ENCODE results near the gene PLK5. TPM values are rescaled to one million over a fixed set of nuclear protein-coding genes. Genes with fewer than 3 reads are reported as not detected.

Gene PLK5
- total RNA-seq, 1 experiment from 2014 or later: 0.57 TPM

GRCh38 chr19:1474765-1475351 lies 49.0 kb upstream of the PLK5 start:
- no peaks in the 10 kb centered on the region for H3K79me2 ChIP-seq (ENCODE audit: insufficient read depth, low read length)
- H2AK5ac ChIP-seq (ENCODE audit: insufficient read length, low read length): no peak overlapping the region
- H3K4ac ChIP-seq (ENCODE audit: low read depth, low read length): no peak overlapping the region
- H3K23ac ChIP-seq (ENCODE audit: insufficient read length, low read depth, low read length): no peak overlapping the region
- no peak overlapping the region for H2BK15ac ChIP-seq (ENCODE audit: low read depth, low read length)
- no peak for DNase-seq
- no peak overlapping the region for H2BK12ac ChIP-seq (ENCODE audit: insufficient read length, low read depth, low read length)
- H3K4me1 ChIP-seq (ENCODE audit: insufficient read depth, low read length): no peaks in the 10 kb centered on the region
- H3K36me3 Mint-ChIP-seq (ENCODE audit: insufficient read depth in 1 of 3, low read depth in 3 of 3): peaks cover 5 to 13% (median 11%) of the 10 kb centered on the region in 3 experiments; a peak in 6 of 7 replicates
- H4K91ac ChIP-seq (ENCODE audit: insufficient read length, low read depth, low read length): no peak overlapping the region
- H3K4me2 ChIP-seq (ENCODE audit: insufficient read depth, insufficient read length, low read length): no peak overlapping the region
- no peaks in the 10 kb centered on the region for H3K79me1 ChIP-seq (ENCODE audit: insufficient read depth, low read depth, low read length, poor library complexity, severe bottlenecking)
- no CpG with 5 or more reads among the region's 26 CpGs for WGBS (ENCODE audit: extremely low coverage, insufficient read length, low lambda C conversion rate)
- H3K27me3 ChIP-seq (ENCODE audit: insufficient read depth, low read length): peaks cover 11% of the 10 kb centered on the region; the same call in 1 of the 2 replicates
- H3K27ac Mint-ChIP-seq: no peak overlapping the region
- no peak for TF ChIP-seq CTCF (conservative IDR thresholded peaks at IDR 0.05)
- H3K27me3 Mint-ChIP-seq (ENCODE audit: low read depth): peaks cover 36% of the 10 kb centered on the region
- H3K4me1 Mint-ChIP-seq: peaks cover 2 to 18% of the 10 kb centered on the region in 2 experiments; a peak in 3 of 4 replicates
- peaks cover 3% of the 10 kb centered on the region for H4K20me1 ChIP-seq (ENCODE audit: control insufficient read depth, insufficient read depth, insufficient read length)
- no peak overlapping the region for H2AFZ ChIP-seq (ENCODE audit: low read length)
- H3K9me3 ChIP-seq (ENCODE audit: control insufficient read depth, low read depth, low read length): no peaks in the 10 kb centered on the region
- H3K27ac ChIP-seq (ENCODE audit: insufficient read length, low read depth, low read length): no peak overlapping the region
- no peak overlapping the region for H3K14ac ChIP-seq (ENCODE audit: insufficient read depth, low read length)
- no peak overlapping the region for H2BK20ac ChIP-seq (ENCODE audit: low read depth, low read length, poor library complexity, severe bottlenecking)
- no peak overlapping the region for H3K56ac ChIP-seq (ENCODE audit: insufficient read length, low read depth, low read length)
- H3K4me3 Mint-ChIP-seq: no peak overlapping the region
- no peak overlapping the region for H2BK120ac ChIP-seq (ENCODE audit: low read depth, low read length, poor library complexity, severe bottlenecking)
- no peak overlapping the region for H3K9ac ChIP-seq (ENCODE audit: extremely low read depth, insufficient read length, low read length)
- no peak overlapping the region for H4K8ac ChIP-seq (replicated peaks; ENCODE audit: insufficient read length, low read depth, low read length)
- no peak overlapping the region for H4K5ac ChIP-seq (ENCODE audit: insufficient read length, low read depth, low read length)
- peaks cover 12% of the 10 kb centered on the region for H3K23me2 ChIP-seq (ENCODE audit: insufficient read length, low read depth, low read length, poor library complexity, severe bottlenecking)
- no peaks in the 10 kb centered on the region for H3K9me3 Mint-ChIP-seq
- H3K18ac ChIP-seq (ENCODE audit: insufficient read length, low read depth, low read length): no peak overlapping the region
- no peak overlapping the region for H3T11ph ChIP-seq (ENCODE audit: low read length)
- H2BK5ac ChIP-seq (ENCODE audit: insufficient read length, low read length): no peak overlapping the region
